ENCODE data around the gene CHST11.

The CHST11 gene

GRCh38 chr12:104721936-104722335 lies 265.2 kb downstream of the CHST11 start:
- H3K36me3 ChIP-seq (ENCODE audit: control insufficient read depth, insufficient read depth, low read length): no peaks in the 10 kb centered on the region
- peaks cover 13% of the 10 kb centered on the region for H3K27me3 ChIP-seq (ENCODE audit: control insufficient read depth, insufficient read depth, low read length)
- H3K4me1 ChIP-seq (ENCODE audit: control insufficient read depth, insufficient read depth, low read length): peaks cover 9% of the 10 kb centered on the region
- H3K9ac ChIP-seq (ENCODE audit: low read length): no peak overlapping the region
- H3K9me3 ChIP-seq (ENCODE audit: control insufficient read depth, low read length): no peaks in the 10 kb centered on the region
- no peak overlapping the region for H3K4me3 ChIP-seq (ENCODE audit: low read length)

GRCh38 chr12:104722601-104723534 lies 266.1 kb downstream of the CHST11 start:
- no peaks in the 10 kb centered on the region for H3K9me3 ChIP-seq (ENCODE audit: control insufficient read depth, low read length)
- H3K36me3 ChIP-seq (ENCODE audit: control insufficient read depth, insufficient read depth, low read length): no peaks in the 10 kb centered on the region
- peaks cover 9% of the 10 kb centered on the region for H3K4me1 ChIP-seq (ENCODE audit: control insufficient read depth, insufficient read depth, low read length)
- no peak overlapping the region for H3K9ac ChIP-seq (ENCODE audit: low read length)
- no peak overlapping the region for H3K4me3 ChIP-seq (ENCODE audit: low read length)
- H3K27me3 ChIP-seq (ENCODE audit: control insufficient read depth, insufficient read depth, low read length): peaks cover 13% of the 10 kb centered on the region

- H3K27me3 ChIP-seq (ENCODE audit: control insufficient read depth, insufficient read depth, low read length): peaks cover 8% of the 10 kb centered on the region
- peaks cover 9% of the 10 kb centered on the region for H3K4me1 ChIP-seq (ENCODE audit: control insufficient read depth, insufficient read depth, low read length)
- no peak overlapping the region for H3K4me3 ChIP-seq (ENCODE audit: low read length)
- no peaks in the 10 kb centered on the region for H3K9me3 ChIP-seq (ENCODE audit: control insufficient read depth, low read length)
- no peaks in the 10 kb centered on the region for H3K36me3 ChIP-seq (ENCODE audit: control insufficient read depth, insufficient read depth, low read length)
- no peak overlapping the region for H3K9ac ChIP-seq (ENCODE audit: low read length)
Observed at GRCh38 chr12:104723895-104724294, 267.1 kb downstream of the CHST11 start.

- H3K36me3 ChIP-seq (ENCODE audit: control insufficient read depth, insufficient read depth, low read length): no peaks in the 10 kb centered on the region
- H3K4me3 ChIP-seq (ENCODE audit: low read length): no peak overlapping the region
- no peaks in the 10 kb centered on the region for H3K9me3 ChIP-seq (ENCODE audit: control insufficient read depth, low read length)
- H3K9ac ChIP-seq (ENCODE audit: low read length): no peak overlapping the region
- peaks cover 3% of the 10 kb centered on the region for H3K27me3 ChIP-seq (ENCODE audit: control insufficient read depth, insufficient read depth, low read length)
- peaks cover 9% of the 10 kb centered on the region for H3K4me1 ChIP-seq (ENCODE audit: control insufficient read depth, insufficient read depth, low read length)
Observed at GRCh38 chr12:104724992-104725585, 268.3 kb downstream of the CHST11 start.

- Histone ChIP-seq H3K9me3 (ENCODE audit: control insufficient read depth, low read length) (no peaks in the 10 kb centered on the region), H3K36me3 (ENCODE audit: control insufficient read depth, insufficient read depth, low read length) (no peaks in the 10 kb centered on the region), H3K9ac (ENCODE audit: low read length) (no peak overlapping the region), H3K4me3 (ENCODE audit: low read length) (no peak overlapping the region), H3K27me3 (ENCODE audit: control insufficient read depth, insufficient read depth, low read length) (peaks cover 3% of the 10 kb centered on the region), H3K4me1 (ENCODE audit: control insufficient read depth, insufficient read depth, low read length) (peaks cover 5% of the 10 kb centered on the region)
Observed at GRCh38 chr12:104725610-104726009, 268.9 kb downstream of the CHST11 start.

GRCh38 chr12:104727726-104728465 lies 271.1 kb downstream of the CHST11 start:
- H3K9me3 ChIP-seq (ENCODE audit: control insufficient read depth, low read length): no peaks in the 10 kb centered on the region
- no peaks in the 10 kb centered on the region for H3K36me3 ChIP-seq (ENCODE audit: control insufficient read depth, insufficient read depth, low read length)
- no peaks in the 10 kb centered on the region for H3K4me1 ChIP-seq (ENCODE audit: control insufficient read depth, insufficient read depth, low read length)
- H3K27me3 ChIP-seq (ENCODE audit: control insufficient read depth, insufficient read depth, low read length): no peaks in the 10 kb centered on the region
- H3K4me3 ChIP-seq (ENCODE audit: low read length): no peak overlapping the region
- no peak overlapping the region for H3K9ac ChIP-seq (ENCODE audit: low read length)

- Histone ChIP-seq H3K9ac (ENCODE audit: low read length) (no peak overlapping the region), H3K4me3 (ENCODE audit: low read length) (no peak overlapping the region), H3K36me3 (ENCODE audit: control insufficient read depth, insufficient read depth, low read length) (no peaks in the 10 kb centered on the region), H3K27me3 (ENCODE audit: control insufficient read depth, insufficient read depth, low read length) (no peaks in the 10 kb centered on the region), H3K9me3 (ENCODE audit: control insufficient read depth, low read length) (no peaks in the 10 kb centered on the region), H3K4me1 (ENCODE audit: control insufficient read depth, insufficient read depth, low read length) (no peaks in the 10 kb centered on the region)
Observed at GRCh38 chr12:104729091-104729490, 272.3 kb downstream of the CHST11 start.

- Histone ChIP-seq H3K36me3 (ENCODE audit: control insufficient read depth, insufficient read depth, low read length) (no peaks in the 10 kb centered on the region), H3K4me1 (ENCODE audit: control insufficient read depth, insufficient read depth, low read length) (no peaks in the 10 kb centered on the region), H3K27me3 (ENCODE audit: control insufficient read depth, insufficient read depth, low read length) (no peaks in the 10 kb centered on the region), H3K9me3 (ENCODE audit: control insufficient read depth, low read length) (no peaks in the 10 kb centered on the region), H3K4me3 (ENCODE audit: low read length) (no peak overlapping the region), H3K9ac (ENCODE audit: low read length) (no peak overlapping the region)
Observed at GRCh38 chr12:104729610-104730446, 273.1 kb downstream of the CHST11 start.

- no peak overlapping the region for H3K4me3 ChIP-seq (ENCODE audit: low read length)
- no peaks in the 10 kb centered on the region for H3K36me3 ChIP-seq (ENCODE audit: control insufficient read depth, insufficient read depth, low read length)
- no peak overlapping the region for H3K9ac ChIP-seq (ENCODE audit: low read length)
- H3K4me1 ChIP-seq (ENCODE audit: control insufficient read depth, insufficient read depth, low read length): no peaks in the 10 kb centered on the region
- no peaks in the 10 kb centered on the region for H3K9me3 ChIP-seq (ENCODE audit: control insufficient read depth, low read length)
- H3K27me3 ChIP-seq (ENCODE audit: control insufficient read depth, insufficient read depth, low read length): no peaks in the 10 kb centered on the region
Observed at GRCh38 chr12:104730763-104731162, 274.0 kb downstream of the CHST11 start.

GRCh38 chr12:104733717-104734175 lies 277.0 kb downstream of the CHST11 start:
- no peaks in the 10 kb centered on the region for H3K36me3 ChIP-seq (ENCODE audit: control insufficient read depth, insufficient read depth, low read length)
- no peaks in the 10 kb centered on the region for H3K27me3 ChIP-seq (ENCODE audit: control insufficient read depth, insufficient read depth, low read length)
- no peak overlapping the region for H3K4me3 ChIP-seq (ENCODE audit: low read length)
- no peaks in the 10 kb centered on the region for H3K4me1 ChIP-seq (ENCODE audit: control insufficient read depth, insufficient read depth, low read length)
- H3K9me3 ChIP-seq (ENCODE audit: control insufficient read depth, low read length): no peaks in the 10 kb centered on the region
- H3K9ac ChIP-seq (ENCODE audit: low read length): no peak overlapping the region

GRCh38 chr12:104734541-104735095 lies 277.9 kb downstream of the CHST11 start:
- Histone ChIP-seq H3K4me1 (ENCODE audit: control insufficient read depth, insufficient read depth, low read length) (no peaks in the 10 kb centered on the region), H3K4me3 (ENCODE audit: low read length) (no peak overlapping the region), H3K36me3 (ENCODE audit: control insufficient read depth, insufficient read depth, low read length) (no peaks in the 10 kb centered on the region), H3K9me3 (ENCODE audit: control insufficient read depth, low read length) (no peaks in the 10 kb centered on the region), H3K27me3 (ENCODE audit: control insufficient read depth, insufficient read depth, low read length) (no peaks in the 10 kb centered on the region), H3K9ac (ENCODE audit: low read length) (no peak overlapping the region)
